HK-2 (cell line): Measurements from ENCODE around the gene ATP6V1D.
"Not testable (repeated sequence)": the region's sequence is repeated elsewhere in the genome, so short reads cannot be mapped to it uniquely, and the experiment has no call there.

Experiments
- DNase-seq: peaks from one replicate; pipeline ENCODE4 v3.0.0-alpha.2; 2018; ENCODE audit not compliant: unreplicated experiment

The ATP6V1D gene

GRCh38 chr14:67371247-67372148 is 11.9 kb upstream of the ATP6V1D start:
- no peak for DNase-seq

DNA sequence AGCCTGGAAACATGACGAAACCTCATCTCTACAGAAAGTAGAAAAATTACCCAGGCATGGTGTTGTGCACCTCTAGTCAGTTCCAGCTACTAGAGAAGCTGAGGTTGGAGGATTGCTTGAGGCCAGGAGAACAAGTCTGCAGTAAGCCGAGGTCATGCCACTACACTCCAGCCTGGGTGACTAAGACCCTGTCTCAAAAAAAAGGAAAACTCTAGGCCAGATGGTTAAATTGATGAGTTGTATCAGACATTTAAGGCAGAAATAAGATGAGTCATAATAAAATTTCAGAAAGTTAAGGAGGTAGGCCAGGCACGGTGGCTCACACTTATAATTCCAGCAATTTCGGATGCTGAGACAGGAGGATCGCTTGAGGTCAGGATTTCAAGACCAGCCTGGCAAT is 11.2 kb upstream of the ATP6V1D start:
- DNase-seq: no peak

DNA sequence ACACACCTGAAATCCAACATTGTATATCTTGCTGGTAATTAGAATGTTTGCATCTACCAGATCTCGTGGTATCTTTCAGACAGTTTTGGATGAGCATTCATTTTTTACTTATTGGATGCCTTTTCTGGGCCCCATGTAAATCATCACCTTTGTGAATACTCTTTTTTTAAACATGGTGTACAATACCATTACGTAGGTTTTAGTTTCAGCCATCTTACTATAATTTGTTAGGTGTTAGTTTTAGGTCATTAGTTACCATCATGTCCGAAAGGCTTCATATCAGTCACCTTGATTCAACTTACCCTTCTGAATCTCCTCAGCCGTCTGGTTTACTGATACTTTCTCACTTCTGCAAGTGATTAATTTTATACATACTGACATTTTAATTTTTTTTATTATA is 5.9 kb upstream of the ATP6V1D start:
- no peak for DNase-seq

GRCh38 chr14:67360470-67361206 is 1.0 kb upstream of the ATP6V1D start:
- DNase-seq: no peak

DNA sequence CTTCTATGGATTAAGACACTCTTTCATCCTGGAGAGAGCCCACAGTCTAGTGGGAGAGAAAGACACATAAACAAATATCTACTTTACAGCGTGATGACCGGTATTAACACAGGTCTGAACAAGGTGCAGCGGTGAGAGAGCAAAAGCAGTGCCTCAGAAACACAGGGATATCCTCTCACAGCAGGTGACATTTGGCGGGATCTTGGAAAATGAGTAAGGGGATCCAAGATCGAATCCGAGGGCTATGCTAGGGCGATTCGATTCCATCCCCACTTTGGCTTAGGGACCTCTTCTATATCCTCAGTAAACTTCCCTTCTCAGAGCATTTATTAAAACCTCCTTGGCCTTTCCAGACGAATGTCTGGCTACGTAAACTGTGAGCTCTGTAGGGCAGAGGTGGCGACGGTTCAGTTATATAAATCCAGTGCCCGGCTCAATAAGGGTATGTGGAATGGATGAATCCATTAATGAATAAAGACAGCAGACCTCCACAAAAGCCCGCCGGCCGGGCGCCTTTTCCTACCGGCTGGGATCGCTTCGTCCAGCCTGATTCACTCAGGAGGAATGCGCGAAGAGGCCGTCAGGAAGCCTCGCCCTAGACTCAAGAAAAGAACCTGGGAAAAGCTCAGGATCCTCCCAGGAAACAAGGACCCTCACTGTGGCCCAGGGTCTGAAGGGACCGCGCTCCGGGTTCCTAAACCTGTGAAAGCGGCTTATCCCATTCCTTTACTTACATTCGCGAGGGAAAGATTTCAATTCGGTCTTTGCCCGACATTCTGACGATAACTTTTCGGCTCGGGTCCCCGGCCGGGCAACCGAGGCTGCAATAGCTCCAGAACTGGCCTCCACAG is 455 bp downstream of the ATP6V1D start:
- peak; percentile 71 for DNase-seq

GRCh38 chr14:67357969-67358354 is 1.6 kb downstream of the ATP6V1D start:
- no peak for DNase-seq

DNA sequence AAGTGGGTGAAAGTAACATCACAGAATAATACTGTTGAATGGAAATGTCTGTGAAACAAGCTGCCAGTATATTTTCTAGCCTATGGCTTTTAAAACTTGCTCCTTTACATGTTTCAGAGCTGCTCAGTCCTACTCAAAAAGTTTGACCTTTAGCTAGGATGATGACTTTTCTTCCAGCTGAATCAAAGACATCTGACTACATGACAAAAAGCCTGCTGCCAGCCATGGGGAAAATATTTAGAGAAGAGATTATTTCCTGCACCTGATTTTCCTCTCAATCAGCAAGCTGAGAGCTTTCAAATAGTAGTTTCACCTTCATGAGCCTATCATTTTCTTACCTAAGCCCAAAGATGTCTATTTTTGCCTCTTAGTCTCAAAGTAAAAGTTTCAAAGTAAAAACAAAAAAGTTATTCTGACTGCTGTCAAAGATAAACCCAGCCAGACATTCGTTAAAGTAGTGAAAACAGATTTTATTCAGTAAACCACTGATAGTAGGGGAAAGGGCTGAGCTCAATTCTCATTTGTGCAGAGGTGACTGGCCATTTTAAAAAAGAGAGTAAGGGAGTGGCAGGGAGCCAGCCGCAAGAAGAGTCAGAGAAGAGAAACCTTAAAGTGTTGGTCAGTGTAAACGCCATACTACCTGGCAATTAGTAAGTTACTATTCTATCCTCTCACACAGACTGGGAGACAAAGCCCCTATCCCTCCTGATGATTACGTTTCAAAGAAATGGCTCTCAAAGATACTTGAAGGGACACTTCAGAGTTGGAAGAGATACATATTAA is 2.2 kb downstream of the ATP6V1D start:
- DNase-seq: no peak

GRCh38 chr14:67352055-67352454 is 7.5 kb downstream of the ATP6V1D start:
- no peak for DNase-seq

DNA sequence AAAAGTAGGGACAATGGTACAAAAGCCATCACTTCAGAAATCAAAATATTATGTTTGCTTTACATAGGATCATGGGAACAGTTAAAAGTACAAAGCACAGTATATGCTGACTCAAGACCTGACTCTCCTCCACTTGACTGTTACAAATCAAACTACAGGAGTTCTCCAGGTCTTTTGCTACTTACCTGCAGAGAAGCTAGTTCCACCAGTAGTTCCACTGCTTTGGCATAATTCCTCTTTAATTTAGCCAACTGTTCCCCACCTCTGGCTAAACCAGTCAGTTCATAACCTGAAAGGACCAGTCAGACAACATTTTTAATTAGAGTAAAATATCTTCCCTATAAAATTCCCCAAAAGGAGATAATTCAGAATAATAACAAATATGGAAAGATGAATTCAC is 14.0 kb downstream of the ATP6V1D start:
- DNase-seq: no peak

DNA sequence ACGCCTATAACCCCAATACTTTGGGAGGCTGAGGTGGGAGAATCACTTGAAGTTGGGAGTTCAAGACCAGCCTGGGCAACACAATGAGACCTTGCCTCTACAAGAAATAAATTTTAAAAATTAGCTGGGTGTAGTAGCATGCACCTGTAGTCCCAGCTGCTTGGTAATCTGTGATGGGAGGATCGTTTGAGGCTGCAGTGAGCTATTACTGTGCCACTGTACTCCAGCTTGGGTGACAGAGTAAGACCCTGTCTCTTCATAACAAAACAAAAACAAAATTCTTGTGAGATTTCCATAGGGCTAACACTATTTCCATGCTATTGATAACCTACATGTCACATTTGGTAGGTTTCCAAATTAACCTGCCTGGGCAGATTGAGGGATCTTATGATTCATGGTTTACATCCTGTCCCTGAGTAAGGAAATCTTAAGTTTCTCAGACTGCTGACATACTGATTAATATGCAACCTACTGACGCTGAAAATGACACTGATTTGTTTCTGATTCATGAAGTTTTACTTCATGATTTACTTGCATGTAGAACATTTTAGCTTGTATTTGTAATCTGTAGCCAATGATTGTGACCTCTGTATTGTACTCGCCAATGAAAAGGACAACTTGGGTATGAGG is 15.9 kb downstream of the ATP6V1D start:
- DNase-seq: no peak

DNA sequence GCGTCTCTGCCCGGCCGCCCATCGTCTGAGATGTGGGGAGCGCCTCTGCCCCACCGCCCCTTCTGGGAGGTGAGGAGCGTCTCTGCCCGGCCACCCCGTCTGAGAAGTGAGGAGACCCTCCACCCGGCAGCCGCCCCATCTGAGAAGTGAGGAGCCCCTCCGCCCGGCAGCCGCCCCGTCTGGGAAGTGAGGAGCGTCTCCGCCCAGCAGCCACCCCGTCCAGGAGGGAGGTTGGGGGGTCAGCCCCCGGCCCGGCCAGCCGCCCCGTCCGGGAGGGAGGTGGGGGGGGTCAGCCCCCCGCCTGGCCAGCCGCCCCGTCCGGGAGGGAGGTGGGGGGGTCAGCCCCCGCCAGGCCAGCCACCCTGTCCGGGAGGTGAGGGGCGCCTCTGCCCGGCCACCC is 18.4 kb downstream of the ATP6V1D start:
- not testable (repeated sequence) for DNase-seq

- no peak for DNase-seq
Measured at GRCh38 chr14:67335781-67336180, 23.8 kb downstream of the ATP6V1D start.

- DNase-seq: no peak
Measured at GRCh38 chr14:67332468-67332867, 27.1 kb downstream of the ATP6V1D start.

GRCh38 chr14:67331368-67332125 is 28.1 kb downstream of the ATP6V1D start:
- DNase-seq: no peak

DNA sequence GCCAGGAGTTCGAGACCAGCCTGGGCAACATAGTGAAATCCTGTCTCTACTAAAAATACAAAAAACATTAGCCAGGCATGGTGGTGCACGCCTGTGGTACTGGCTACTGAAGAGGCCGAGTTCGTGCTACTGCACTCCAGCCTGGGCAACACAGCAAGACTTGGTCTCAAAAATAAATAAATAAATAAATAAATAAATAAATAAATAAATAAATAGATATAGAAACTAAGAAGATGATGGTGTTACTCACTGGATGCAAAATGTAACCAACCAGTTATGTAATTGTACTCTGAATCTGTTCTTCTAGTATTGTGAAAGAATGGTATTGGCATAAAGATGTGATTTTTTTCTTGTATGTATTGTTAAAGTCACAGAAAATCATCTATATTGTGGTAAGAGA is 29.9 kb downstream of the ATP6V1D start:
- DNase-seq: not testable (repeated sequence)

- DNase-seq: no peak
Measured at GRCh38 chr14:67319142-67319541, 40.5 kb downstream of the ATP6V1D start.

GRCh38 chr14:67317822-67318221 is 41.8 kb downstream of the ATP6V1D start:
- no peak for DNase-seq

DNA sequence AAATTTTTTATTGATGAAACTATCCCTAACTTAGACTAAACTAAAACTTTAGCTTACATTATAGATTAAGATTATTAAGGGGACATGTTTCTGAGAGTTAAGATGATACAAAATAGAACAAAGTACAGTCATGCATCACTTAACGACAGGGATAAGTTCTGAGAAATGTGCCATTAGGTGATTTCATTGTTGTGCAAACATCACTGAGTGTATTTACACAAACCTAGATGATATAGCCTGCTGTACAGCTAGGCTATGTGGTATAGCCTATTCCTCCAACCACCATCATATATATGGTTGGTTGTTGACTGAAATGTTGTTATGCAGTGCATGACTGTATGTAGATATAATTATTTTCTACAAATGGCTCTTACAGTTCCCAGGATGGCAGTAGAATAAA is 46.5 kb downstream of the ATP6V1D start:
- no peak for DNase-seq

DNA sequence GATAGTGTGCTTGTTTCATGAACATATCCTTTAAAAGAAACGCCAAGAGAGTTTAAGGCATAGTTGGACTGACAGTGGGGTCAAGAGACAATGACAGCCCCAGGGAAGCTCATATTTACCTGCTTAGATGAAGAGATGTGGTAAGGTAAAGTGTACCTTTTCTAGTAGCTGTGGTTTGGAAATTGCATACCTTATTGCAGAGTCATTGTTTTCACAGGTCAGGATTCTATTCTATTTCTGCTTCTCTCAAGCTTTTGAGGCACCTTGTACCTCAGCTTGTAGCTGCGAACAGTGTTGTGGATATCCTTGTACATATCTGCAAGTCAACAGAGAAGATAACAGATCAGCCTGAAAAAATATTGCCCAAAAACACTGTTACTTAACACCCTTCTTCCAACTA is 47.7 kb downstream of the ATP6V1D start:
- no peak for DNase-seq
